GM18526 (cell line): Measurements from ENCODE around the gene CCDC187.

Experiments
- POLR2A ChIP-seq: IDR thresholded peaks from 3 replicates; pipeline ENCODE4 v1.6.1; 2011; ENCODE audit not compliant: insufficient read length; ENCODE audit errors: extremely low read depth

The CCDC187 gene

DNA sequence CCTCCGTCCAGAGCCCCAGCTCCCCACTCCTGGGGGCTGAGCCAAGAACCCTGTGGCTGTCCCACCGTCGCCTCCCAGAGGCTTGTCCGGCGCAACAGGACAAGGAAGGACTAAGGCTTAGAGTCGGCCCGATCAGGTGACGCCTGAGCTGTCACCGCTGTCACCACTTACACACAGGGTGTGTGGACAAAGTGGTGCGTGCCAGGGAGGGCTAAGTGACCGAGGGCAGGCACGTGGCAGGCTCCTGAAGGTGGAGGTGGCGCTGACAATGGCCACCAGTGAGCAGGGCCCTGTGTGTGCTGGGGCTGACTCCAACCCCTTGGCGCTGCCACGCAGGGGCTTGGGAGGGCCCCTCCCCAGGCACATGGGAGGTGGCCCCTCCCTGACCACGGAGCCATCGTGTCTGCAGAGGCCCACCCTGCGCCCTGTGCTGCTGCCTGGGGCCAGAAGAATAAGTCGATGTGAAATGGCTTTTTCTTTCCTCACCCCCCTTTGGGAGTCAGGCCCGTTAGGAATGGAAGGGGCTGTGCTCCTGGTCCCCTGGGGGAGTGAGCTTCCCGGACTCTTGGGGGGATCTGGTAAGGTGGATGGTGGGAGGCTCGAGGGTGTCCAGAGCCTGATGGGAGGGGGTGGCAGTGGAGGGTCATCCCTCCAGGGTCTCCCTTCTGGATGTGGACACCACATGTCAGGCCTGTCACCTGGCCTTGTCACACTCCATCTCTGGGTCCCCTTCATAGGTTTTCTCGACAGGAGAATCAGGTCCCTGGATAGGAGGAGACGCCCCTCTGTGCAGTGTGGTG lies 20.8 kb upstream of the CCDC187 start:
- no peak for TF ChIP-seq POLR2A

DNA sequence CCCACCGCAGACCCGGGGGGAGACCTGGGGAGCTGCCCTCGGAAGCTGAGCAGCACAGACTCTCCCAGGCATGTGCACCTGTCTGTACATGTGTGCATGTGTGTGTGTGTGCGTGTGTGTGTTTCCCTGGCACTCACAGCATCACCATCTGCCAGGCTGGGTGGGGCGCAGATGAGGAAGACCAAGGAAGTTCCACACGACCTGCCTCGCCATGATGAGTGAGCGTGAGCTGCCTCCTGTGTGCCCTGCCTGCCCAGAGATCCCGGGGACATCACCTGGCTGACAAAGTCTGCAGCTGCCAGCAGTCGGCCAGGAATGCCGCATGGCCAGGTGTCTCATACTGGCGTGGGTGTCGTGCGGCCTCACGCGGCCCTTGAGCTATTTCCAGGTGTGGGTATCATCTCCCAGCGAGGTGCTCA lies 19.5 kb upstream of the CCDC187 start:
- TF ChIP-seq POLR2A = no peak

DNA sequence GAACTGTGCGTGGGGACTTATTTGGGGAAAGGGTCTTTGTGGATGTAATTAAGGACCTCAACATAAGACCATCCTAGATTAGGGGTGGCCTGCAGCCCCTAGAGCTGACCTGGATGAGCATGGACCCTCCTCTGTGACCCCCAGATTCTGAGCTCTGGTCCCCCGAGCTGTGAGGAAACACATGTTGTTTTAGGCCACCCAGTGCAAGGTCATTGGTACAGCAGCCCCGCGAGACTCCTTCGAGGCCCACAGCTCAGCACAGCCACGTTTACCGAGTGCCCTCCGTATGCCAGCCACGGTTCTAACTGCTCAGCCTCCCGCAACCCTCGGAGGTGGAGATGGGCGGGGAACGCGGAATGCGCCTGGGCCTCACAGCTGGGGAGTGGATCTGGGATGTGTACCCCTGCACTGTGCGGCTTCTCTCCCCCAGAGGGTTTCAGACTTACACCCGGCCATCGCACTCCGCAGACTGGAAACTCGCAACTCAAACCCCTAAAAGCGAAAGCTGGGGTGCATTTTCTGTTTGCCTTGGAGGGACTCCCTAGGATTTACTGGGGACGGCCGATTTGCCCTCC lies 18.9 kb upstream of the CCDC187 start:
- no peak for TF ChIP-seq POLR2A

DNA sequence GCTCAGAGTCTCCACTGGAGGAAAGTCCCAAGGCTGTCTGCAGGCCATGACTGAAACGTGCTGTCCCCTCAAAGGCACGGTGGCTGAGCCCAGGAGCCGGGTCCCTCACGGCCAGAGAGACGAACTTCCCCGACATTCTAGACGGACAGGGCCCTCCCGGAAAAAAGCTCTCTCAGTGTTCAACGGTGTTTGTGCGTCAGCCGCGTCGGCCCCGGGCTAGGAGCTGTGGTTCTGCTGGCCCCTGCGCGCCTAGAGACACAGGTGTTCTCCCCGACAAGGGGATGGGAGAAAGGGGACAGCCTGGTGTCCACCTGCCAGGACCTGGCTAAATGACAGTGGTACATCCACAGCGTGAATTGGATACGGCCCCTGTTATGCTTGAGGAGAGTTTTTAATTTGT lies 17.7 kb upstream of the CCDC187 start:
- no peak for TF ChIP-seq POLR2A

DNA sequence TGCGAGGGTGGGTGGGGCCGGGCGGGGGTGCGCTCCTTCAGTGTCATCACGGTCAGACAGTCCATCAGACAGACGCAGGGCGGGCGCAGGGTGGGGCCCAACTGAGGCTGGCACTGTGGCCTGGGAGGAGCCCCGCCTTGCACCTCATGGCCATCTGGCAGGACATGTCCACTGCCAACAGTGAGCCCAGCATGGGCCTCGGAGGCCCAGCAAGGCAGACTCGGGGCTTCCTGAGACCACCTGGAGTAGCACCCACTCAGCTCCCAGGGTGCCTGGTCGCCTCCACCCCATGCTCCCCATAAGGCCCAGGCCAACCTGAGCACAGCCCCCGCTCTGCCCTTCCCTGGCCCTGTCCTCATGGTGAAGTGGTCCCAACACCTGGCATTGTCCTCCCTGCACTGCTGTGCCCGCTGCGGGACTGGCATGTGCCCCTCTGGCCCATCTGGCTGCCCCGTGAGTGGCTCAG lies 14.9 kb upstream of the CCDC187 start:
- TF ChIP-seq POLR2A = no peak

DNA sequence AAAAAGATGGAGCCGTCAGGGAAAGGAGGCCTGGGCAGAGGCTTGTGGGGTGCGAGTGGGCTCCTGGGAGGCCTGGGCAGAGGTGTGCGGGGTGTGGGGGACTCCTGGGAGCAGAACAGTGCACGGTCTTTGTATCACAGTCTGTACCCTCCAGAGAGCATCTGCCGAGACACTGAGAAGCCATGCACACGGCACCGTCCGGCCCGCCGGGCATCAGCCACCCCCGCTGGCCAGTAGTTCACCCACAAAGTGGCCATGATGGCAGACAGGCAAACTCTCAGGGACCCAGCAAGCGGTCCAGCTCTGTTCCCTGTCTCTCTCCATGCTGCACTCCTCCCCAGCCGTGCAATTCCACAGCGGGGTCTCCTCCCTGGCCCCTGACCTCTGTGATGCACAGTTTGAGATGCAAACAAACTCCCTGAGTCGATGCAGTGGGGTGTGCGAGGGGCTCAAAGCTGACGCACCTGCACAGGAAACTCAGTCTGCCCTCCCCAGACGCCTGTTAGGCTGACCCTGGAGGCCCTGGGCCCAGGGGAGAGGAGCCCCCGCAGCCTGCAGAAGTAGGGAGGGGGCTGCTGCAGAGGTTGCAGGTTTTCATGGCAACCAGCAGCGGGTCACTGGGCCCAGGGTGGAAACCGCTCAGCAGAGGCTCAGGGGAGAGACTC lies 14.3 kb upstream of the CCDC187 start:
- no peak for TF ChIP-seq POLR2A

DNA sequence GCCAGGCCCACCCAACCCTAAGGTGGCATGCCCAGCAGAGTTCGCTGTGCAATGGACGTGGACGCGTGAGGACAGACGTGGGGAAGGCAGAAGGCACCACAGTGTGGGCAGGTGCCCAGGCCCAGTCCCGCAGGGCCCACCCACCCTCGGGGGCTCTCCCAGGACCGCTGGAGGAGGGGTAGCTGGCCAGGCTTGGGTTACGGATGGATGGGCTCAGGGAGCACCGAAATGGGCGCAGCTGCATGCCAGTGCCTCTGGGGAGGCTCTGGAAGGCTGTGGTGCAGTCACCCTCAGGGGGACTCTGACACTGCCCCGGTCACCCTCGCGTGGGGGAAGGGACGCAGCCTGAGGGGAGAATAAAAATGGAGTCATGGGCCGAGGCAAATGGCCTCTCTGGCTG lies 13.8 kb upstream of the CCDC187 start:
- TF ChIP-seq POLR2A = no peak

DNA sequence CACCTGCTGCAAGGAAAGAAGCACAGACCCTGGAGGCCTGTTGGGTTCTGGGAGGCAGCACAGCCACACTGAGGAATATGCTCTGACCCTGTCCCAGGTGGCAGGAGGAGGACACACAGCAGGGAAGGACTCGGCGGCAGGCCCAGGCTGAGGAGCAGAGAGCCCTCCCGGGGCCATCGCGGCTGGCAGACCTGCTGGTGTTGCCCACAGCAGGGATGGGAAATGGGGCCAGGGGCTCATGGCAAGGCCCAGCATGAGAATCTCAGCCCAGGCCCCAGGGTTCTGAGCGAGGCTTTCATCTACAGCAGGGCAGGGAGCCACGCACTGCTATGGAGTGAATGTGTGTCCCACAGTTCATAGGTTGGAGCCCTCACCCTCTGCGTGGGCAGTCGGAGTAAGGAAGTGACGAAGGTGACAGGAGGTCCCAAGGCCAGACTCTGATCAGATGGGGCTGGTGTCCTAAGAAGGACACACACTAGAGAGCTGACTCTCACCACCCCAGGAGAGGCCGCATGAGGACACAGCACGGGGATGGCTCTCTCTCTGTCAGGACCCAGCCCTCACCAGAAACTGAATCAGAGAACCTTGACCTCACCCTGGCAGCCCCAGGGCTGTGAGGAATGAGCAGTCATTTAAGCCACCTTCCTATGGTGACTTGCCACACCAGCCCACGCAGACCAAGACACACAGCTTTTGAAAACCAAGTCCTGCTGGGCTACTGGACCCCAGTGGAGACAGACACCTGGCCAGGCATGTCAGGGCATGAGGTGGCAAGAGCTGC lies 13.2 kb upstream of the CCDC187 start:
- no peak for TF ChIP-seq POLR2A

DNA sequence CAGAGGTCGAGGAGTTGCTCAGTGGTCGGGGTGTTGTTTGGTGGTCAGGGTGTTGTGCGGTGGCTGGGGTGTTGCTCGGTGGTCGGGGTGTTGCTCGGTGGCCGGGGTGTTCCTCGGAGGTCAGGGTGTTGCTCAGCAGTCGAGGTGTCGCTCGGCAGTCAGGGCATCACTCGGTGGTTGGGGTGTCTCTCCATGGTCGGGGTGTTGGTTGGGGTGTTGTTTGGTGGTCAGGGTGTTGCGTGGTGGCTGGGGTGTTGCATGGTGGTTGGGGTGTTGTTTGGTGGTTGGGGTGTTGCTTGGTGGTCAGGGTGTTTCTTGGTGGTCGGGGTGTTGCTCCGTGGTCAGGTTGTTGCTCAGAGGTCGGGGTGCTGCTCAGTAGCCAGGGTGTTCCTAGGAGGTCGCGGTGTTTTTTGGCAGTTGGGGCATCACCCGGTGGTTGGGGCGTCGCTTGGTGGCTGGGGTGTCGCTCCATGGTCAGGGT lies 12.4 kb upstream of the CCDC187 start:
- TF ChIP-seq POLR2A = no peak

DNA sequence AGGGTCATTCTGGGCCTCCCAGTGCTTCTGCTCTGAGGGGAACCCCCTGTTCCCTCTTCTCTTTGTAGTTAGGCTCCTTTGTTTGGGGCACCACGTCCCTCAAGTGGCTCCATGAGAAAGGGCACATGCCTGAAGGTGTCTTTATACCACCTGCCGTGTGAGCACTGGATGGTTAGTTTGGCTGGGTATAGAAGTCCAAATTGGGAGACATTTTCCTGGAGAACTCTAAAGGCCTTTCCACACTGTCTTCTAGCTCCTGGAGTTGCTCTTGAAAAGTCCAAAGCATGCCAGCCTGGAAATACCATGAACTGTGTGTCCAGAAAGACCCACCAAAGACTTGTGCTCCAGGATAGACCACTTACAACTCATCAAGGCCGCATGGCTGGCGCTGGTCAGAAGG lies 11.1 kb upstream of the CCDC187 start:
- no peak for TF ChIP-seq POLR2A

DNA sequence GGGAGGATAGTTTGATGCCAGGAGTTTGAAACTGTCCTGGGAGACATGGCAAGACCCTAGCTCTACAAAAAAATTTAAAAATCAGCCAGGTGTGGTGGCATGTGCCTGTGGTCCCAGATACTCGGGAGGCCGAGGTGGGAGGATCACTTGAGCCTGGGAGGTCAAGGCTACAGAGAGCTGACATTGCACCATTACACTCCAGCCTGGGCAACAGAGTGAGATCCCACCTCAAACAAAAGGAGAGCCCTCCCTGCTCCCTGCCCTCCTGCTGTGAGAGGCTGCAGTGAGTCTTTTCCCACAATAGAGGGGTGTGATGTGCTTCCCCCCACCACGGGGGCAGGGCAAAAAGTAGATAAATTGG lies 10.1 kb upstream of the CCDC187 start:
- TF ChIP-seq POLR2A = no peak

DNA sequence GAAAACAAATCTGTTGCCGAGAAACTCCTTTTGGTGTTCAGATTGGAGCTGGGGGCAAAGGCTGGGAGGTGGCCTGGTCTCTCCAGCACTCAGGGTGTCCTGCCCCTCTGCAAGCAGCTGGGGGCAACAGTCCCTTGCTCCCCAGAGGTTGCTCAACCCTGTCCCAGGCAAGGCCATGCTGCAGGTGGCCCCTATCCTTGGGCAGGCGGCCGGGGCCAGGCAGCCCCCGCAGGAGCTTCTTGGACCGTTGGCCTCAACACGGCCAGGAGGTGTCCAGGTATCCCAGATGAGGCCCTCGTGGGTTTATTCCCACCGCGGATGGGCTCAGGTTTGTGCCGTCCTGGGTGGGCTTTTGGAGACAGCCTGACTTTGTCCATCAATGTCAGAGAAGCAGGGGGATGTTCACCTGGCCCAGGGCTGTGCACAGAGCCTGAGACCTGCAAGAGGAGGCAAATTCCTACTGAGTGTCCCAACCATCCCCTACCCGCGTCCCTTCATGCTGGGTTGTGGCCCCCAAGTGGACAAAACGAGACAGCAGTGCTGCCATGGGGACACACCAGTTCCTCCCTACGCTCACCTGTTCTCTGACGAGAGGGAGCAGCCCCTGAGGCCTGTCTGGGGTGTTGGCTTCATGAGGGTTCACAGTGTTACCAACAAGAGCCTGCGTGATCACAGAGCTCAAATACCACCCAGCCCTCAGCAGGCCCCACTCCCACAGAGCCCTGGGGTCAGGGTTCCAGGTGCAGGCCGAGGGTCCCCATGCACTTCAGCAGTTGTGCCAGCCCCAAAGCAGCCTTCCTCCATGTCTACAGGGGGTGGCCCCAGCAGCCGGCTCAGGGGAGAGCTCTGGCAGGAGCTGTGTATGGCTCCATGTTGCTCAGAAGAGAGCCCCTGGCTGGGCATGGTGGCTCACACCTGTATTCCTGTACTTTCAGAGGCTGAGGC lies 9.5 kb upstream of the CCDC187 start:
- TF ChIP-seq POLR2A = no peak

DNA sequence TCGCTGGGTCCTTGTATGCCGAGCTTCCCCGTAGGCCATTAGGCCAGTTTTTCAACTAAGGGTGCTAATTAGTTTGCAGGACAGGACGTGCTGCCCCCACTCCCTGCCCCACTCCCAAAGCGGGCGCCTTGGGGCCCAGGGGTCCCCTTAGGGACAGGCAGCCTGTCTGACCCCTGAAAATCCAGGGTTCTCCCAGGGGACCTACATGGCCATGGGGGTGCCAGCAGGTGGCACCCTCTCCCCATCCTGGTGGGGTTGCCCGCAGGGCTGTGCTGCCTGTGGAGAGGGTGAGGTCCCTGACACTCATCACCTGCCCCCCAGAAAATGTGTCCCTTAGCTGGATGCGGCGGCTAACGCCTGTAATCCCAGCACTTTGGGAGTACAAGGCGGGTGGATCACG lies 8.5 kb upstream of the CCDC187 start:
- no peak for TF ChIP-seq POLR2A

DNA sequence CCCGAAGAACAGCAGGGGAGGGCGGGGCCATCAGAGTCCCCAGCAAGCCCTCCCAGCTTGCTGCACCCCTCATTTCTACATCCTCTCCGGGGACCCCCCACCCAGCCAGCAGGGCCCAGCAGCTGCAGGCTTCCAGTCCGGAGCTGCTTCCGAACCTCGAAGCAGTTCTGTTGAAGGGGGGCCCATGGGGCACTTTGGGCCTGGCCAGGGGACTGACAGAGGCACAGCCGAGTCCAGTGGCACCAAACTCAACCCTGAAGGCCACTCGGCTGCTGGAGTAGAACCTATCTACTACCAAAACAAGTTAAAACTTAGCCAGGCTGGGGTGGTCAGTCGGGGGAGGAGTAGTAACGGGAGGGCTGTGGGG lies 8.1 kb upstream of the CCDC187 start:
- no peak for TF ChIP-seq POLR2A
